Measurements from ENCODE around the gene XIST. TPM values are rescaled to one million over a fixed set of nuclear protein-coding genes. Genes with fewer than 3 reads are reported as not detected.

The XIST gene
- total and polyA plus RNA-seq, 9 of the 15 experiments (the other 6 are each of a cell fraction or from before 2014, with no cell fraction given) = 22.4 to 160 (median 55.5) TPM

DNA sequence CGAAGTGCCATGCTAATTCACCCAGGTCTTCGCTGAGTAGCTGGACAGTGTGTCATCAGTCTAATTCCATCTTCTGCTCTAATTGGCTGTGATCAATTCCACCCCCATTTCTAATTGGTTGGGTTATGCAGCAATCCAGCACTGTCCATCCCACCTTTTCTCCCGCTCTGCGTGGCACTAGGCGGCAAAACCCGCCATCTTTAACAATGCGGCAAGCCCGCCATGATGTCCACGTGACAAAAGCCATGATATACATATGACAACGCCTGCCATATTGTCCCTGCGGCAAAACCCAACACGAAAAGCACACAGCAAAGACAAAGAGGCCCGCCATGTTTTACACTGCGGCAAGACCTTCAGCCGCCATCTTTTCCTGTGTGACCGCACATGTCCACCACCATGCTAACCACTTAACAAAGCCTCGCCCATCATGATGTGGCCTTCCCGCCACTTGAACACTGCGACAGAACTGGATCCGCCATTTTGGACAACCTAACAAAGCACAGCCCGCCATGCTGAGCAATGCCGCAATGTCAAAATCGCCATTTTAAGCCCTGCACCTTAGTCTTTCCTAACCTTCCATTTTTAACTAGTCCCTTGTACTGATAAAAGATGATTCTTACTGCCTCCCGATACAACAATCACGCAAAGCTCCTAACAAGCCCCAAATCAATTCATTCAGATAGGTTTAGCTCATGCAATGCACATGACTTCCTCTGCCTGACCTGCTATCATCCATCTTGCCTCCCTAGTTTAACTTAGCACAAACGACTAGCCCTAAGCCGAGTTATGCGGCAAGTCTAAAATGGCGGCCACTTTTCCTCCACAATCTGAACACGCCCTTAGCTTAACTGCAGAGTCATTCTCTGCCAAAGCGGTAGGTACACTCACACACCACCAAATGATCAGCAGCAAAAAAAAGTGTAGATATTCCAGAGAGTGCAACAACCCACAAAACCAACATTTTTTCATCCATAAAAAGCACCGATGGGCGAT is 1.2 kb downstream of the XIST start (continued):
- TF ChIP-seq, protein P1, sequence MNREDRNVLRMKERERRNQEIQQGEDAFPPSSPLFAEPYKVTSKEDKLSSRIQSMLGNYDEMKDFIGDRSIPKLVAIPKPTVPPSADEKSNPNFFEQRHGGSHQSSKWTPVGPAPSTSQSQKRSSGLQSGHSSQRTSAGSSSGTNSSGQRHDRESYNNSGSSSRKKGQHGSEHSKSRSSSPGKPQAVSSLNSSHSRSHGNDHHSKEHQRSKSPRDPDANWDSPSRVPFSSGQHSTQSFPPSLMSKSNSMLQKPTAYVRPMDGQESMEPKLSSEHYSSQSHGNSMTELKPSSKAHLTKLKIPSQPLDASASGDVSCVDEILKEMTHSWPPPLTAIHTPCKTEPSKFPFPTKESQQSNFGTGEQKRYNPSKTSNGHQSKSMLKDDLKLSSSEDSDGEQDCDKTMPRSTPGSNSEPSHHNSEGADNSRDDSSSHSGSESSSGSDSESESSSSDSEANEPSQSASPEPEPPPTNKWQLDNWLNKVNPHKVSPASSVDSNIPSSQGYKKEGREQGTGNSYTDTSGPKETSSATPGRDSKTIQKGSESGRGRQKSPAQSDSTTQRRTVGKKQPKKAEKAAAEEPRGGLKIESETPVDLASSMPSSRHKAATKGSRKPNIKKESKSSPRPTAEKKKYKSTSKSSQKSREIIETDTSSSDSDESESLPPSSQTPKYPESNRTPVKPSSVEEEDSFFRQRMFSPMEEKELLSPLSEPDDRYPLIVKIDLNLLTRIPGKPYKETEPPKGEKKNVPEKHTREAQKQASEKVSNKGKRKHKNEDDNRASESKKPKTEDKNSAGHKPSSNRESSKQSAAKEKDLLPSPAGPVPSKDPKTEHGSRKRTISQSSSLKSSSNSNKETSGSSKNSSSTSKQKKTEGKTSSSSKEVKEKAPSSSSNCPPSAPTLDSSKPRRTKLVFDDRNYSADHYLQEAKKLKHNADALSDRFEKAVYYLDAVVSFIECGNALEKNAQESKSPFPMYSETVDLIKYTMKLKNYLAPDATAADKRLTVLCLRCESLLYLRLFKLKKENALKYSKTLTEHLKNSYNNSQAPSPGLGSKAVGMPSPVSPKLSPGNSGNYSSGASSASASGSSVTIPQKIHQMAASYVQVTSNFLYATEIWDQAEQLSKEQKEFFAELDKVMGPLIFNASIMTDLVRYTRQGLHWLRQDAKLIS (CRISPR knock-in tag; IDR thresholded peaks at IDR 0.05) = no peak
- TF ChIP-seq TOE1 (IDR thresholded peaks at IDR 0.05; ENCODE audit: borderline replicate concordance) (peak; percentile 55; the same call in 1 of the 2 replicates), TOE1 (CRISPR knock-in tag; IDR thresholded peaks at IDR 0.05; ENCODE audit: borderline replicate concordance, low read depth) (no peak), POLR2A (conservative IDR thresholded peaks at IDR 0.05) (peak; percentile 51; the same call in 1 of the 2 replicates), NR4A1 (CRISPR knock-in tag; IDR thresholded peaks at IDR 0.05) (no peak), NR4A1 (tag; IDR thresholded peaks at IDR 0.05) (peak; percentile 82; the same call in 1 of the 2 replicates), ATF7 (IDR thresholded peaks at IDR 0.05) (peak; percentile 64), NFE2 (IDR thresholded peaks at IDR 0.05; ENCODE audit: low read depth) (peak; percentile 62), MAFK (IDR thresholded peaks at IDR 0.05; ENCODE audit: low read length) (peak; percentile 40; the same call in 1 of the 2 replicates), MYBL2 (IDR thresholded peaks at IDR 0.05; ENCODE audit: low read depth) (peak; percentile 94), MYBL2 (CRISPR knock-in tag; IDR thresholded peaks at IDR 0.05; ENCODE audit: borderline replicate concordance) (no peak), ZNF316 (IDR thresholded peaks at IDR 0.05) (peak; percentile 52), PKNOX1 (IDR thresholded peaks at IDR 0.05) (peak; percentile 97), HNRNPL (IDR thresholded peaks at IDR 0.05; ENCODE audit: low read depth, low read length) (no peak), CSDE1 (IDR thresholded peaks at IDR 0.05) (peak in 1 of 2 experiments; percentile 99; a peak in 2 of 4 replicates), NELFE (IDR thresholded peaks at IDR 0.05; ENCODE audit: insufficient read depth, insufficient read length) (no peak)

All from K562 (cell line).